ENCODE measurements around the gene ZNF236.

- TF ChIP-seq SIN3A (IDR thresholded peaks at IDR 0.05; ENCODE audit: borderline replicate concordance, insufficient read depth, low read length), result no peak
- no peak for TF ChIP-seq POLR2AphosphoS5 (IDR thresholded peaks at IDR 0.05; ENCODE audit: low read depth, low read length)
Measured at GRCh38 chr18:76794326-76794725, 28.0 kb upstream of the ZNF236 start.
